ENCODE data around the gene ZBP1. TPM values are rescaled to one million over a fixed set of nuclear protein-coding genes. Genes with fewer than 3 reads are reported as not detected.

ZBP1 gene
- total RNA-seq, 1 experiment from 2014 or later, result not detected

DNA sequence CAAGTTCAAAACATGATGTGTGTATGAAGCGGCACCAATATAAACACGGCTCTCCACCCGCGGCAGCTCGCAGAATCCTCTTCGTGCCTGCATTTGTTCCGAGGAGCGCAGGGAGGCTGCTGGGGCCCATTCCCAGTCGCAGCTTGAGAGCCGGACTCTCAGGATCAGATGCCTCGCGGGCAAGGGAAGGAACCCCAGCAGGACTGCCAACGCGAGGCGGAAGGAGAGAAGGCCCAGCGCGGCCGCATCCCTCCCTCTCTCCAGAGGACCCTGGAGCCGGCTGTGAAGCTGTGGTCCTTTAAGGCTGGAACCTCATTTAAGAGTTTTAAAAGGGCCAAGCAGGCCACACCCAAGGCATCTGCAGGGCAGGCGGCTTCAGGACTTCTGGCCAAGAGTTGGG lies 44.2 kb upstream of the ZBP1 start:
- no peak overlapping the region for H3K4me2 ChIP-seq (ENCODE audit: low read length)
- H3K4me1 ChIP-seq (ENCODE audit: insufficient read depth, low read length), result no peaks in the 10 kb centered on the region
- no peaks in the 10 kb centered on the region for H3K27me3 ChIP-seq (ENCODE audit: low read length)
- H3K9ac ChIP-seq (ENCODE audit: low read length), result no peak overlapping the region
- ChIA-PET POLR2A (ENCODE audit: unreplicated experiment) (no interaction called here), CTCF (no interaction called here)
- intact Hi-C loops (cut with micrococcal nuclease), result no loop called here
- H2AFZ ChIP-seq (ENCODE audit: low read length), result no peak overlapping the region
- no peak overlapping the region for H3K4me3 ChIP-seq (ENCODE audit: low read length)
- H3K9me3 ChIP-seq (ENCODE audit: low read length), result no peaks in the 10 kb centered on the region
- ATAC-seq (no peak), DNase-seq (no peak)
- no peak overlapping the region for H3K27ac ChIP-seq (ENCODE audit: low read length)
- H3K9me2 ChIP-seq (replicated peaks; ENCODE audit: low read length), result no peaks in the 10 kb centered on the region
- peaks cover 3% of the 10 kb centered on the region; the same call in 1 of the 2 replicates for H3K36me3 ChIP-seq (ENCODE audit: low read depth, low read length)
- no peaks in the 10 kb centered on the region for H3F3A ChIP-seq (ENCODE audit: low read length, unreplicated experiment)
- TF ChIP-seq EZH2 (IDR thresholded peaks at IDR 0.05; ENCODE audit: low read length, unreplicated experiment), result no peak
- TF ChIP-seq, protein P1, sequence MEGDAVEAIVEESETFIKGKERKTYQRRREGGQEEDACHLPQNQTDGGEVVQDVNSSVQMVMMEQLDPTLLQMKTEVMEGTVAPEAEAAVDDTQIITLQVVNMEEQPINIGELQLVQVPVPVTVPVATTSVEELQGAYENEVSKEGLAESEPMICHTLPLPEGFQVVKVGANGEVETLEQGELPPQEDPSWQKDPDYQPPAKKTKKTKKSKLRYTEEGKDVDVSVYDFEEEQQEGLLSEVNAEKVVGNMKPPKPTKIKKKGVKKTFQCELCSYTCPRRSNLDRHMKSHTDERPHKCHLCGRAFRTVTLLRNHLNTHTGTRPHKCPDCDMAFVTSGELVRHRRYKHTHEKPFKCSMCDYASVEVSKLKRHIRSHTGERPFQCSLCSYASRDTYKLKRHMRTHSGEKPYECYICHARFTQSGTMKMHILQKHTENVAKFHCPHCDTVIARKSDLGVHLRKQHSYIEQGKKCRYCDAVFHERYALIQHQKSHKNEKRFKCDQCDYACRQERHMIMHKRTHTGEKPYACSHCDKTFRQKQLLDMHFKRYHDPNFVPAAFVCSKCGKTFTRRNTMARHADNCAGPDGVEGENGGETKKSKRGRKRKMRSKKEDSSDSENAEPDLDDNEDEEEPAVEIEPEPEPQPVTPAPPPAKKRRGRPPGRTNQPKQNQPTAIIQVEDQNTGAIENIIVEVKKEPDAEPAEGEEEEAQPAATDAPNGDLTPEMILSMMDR (conservative IDR thresholded peaks at IDR 0.05; ENCODE audit: low read depth, low read length), result no peak
- TF ChIP-seq EZH2phosphoT487 (IDR thresholded peaks at IDR 0.05; ENCODE audit: borderline replicate concordance, low read length), result no peak
- peaks cover 20% of the 10 kb centered on the region; the same call in 1 of the 2 replicates for H4K20me1 ChIP-seq (ENCODE audit: low read length)
- BruUV-seq (replicated peaks), result no TSS peak
- H3K79me2 ChIP-seq (ENCODE audit: low read length), result peaks cover 99% of the 10 kb centered on the region

DNA sequence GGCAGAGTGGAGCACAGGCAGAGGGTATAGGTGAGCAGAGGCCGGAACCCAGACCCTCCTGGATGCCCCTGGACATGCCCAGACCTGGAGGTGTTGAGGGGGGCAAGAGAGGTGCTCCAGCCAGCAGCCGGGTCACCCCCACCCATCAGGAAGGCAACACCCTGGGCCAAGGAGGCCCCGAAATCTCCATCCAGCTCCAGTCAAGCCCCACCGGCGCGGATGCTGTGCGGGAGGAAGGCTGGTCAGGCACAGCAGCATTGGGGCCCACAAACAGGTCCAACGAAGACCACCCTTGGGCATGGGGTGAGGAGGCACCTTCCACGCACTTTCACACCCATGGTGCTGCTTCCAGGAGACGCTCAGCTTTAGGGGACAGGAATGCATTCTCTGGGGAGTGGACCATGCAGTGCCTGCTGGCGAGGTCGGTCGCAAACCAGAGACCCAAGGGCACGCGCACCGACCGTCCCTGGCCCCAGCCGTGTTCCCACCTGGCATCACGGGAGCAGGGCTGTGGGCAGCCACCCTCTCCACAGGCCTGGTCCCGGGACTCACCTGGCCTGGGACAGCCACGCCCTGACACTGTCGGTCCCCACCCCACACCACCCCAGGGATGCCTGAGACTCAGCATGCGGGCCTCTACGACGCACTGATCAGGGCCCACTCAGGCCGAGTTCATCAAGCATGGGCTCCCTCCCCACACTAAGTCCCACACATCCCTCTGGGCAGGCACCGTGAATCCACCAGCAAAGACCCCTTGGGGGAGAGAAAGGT lies 43.6 kb upstream of the ZBP1 start:
- H3F3A ChIP-seq (ENCODE audit: low read length, unreplicated experiment), result no peaks in the 10 kb centered on the region
- H3K9me2 ChIP-seq (replicated peaks; ENCODE audit: low read length), result no peaks in the 10 kb centered on the region
- H4K20me1 ChIP-seq (ENCODE audit: low read length), result peaks cover 20% of the 10 kb centered on the region; the same call in 1 of the 2 replicates
- CTCF ChIA-PET, result no interaction called here
- DNase-seq (no peak), ATAC-seq (no peak)
- H2AFZ ChIP-seq (ENCODE audit: low read length), result no peak overlapping the region
- no peaks in the 10 kb centered on the region for H3K4me1 ChIP-seq (ENCODE audit: insufficient read depth, low read length)
- H3K27me3 ChIP-seq (ENCODE audit: low read length), result no peaks in the 10 kb centered on the region
- intact Hi-C loops (cut with micrococcal nuclease), result no loop called here
- H3K4me2 ChIP-seq (ENCODE audit: low read length), result no peak overlapping the region
- no peak overlapping the region for H3K27ac ChIP-seq (ENCODE audit: low read length)
- H3K9ac ChIP-seq (ENCODE audit: low read length), result no peak overlapping the region
- no peaks in the 10 kb centered on the region for H3K9me3 ChIP-seq (ENCODE audit: low read length)
- no peak overlapping the region for H3K4me3 ChIP-seq (ENCODE audit: low read length)
- TF ChIP-seq, protein P1 (conservative IDR thresholded peaks at IDR 0.05; ENCODE audit: low read depth, low read length), result no peak
- TF ChIP-seq EZH2phosphoT487 (IDR thresholded peaks at IDR 0.05; ENCODE audit: borderline replicate concordance, low read length), result no peak
- no peak for TF ChIP-seq EZH2 (IDR thresholded peaks at IDR 0.05; ENCODE audit: low read length, unreplicated experiment)
- no TSS peak for BruUV-seq (replicated peaks)
- H3K79me2 ChIP-seq (ENCODE audit: low read length), result peaks cover 98% of the 10 kb centered on the region
- POLR2A ChIA-PET (ENCODE audit: unreplicated experiment), result no interaction called here
- peaks cover 9% of the 10 kb centered on the region; the same call in 1 of the 2 replicates for H3K36me3 ChIP-seq (ENCODE audit: low read depth, low read length)

DNA sequence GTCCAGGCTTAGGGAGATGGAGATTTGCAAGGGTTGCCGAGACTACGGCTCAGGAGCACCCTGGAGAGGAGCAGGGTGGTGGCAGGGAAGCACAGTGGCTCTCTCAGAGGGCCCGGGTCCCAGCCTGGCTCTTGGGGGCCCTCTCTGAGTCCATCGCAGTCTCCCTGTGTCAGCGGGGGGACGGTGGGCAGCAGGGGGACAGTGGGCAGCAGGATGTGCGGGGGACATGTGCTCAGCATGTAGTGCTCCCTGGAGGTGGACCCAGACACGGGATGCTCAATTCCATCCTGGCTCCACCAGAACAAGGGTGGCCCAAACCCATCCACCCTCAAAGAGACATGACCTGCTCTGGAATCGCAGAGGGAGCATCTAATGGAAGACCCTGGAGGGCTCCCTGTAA lies 43.0 kb upstream of the ZBP1 start:
- ChIA-PET CTCF (no interaction called here), POLR2A (ENCODE audit: unreplicated experiment) (no interaction called here)
- DNase-seq (no peak), ATAC-seq (no peak)
- Histone ChIP-seq H3K36me3 (ENCODE audit: low read depth, low read length) (peaks cover 14% of the 10 kb centered on the region; the same call in 1 of the 2 replicates), H4K20me1 (ENCODE audit: low read length) (peaks cover 19% of the 10 kb centered on the region; the same call in 1 of the 2 replicates), H3K9ac (ENCODE audit: low read length) (no peak overlapping the region), H3K4me1 (ENCODE audit: insufficient read depth, low read length) (no peaks in the 10 kb centered on the region), H3K79me2 (ENCODE audit: low read length) (peaks cover 92% of the 10 kb centered on the region), H3K4me3 (ENCODE audit: low read length) (no peak overlapping the region), H3K27me3 (ENCODE audit: low read length) (no peaks in the 10 kb centered on the region), H3F3A (ENCODE audit: low read length, unreplicated experiment) (no peaks in the 10 kb centered on the region), H3K9me2 (replicated peaks; ENCODE audit: low read length) (no peaks in the 10 kb centered on the region), H3K9me3 (ENCODE audit: low read length) (no peaks in the 10 kb centered on the region), H2AFZ (ENCODE audit: low read length) (no peak overlapping the region), H3K4me2 (ENCODE audit: low read length) (no peak overlapping the region), H3K27ac (ENCODE audit: low read length) (no peak overlapping the region)
- TF ChIP-seq EZH2 (IDR thresholded peaks at IDR 0.05; ENCODE audit: low read length, unreplicated experiment) (no peak), EZH2phosphoT487 (IDR thresholded peaks at IDR 0.05; ENCODE audit: borderline replicate concordance, low read length) (no peak)
- TF ChIP-seq, protein P1 (conservative IDR thresholded peaks at IDR 0.05; ENCODE audit: low read depth, low read length), result no peak
- intact Hi-C loops (cut with micrococcal nuclease), result no loop called here
- BruUV-seq (replicated peaks), result no TSS peak
